SH-SY5Y (cell line): Measurements from ENCODE around the gene GNAI3.

Source experiments
- GATA2 ChIP-seq: IDR thresholded peaks from 2 replicates; pipeline ENCODE4 v1.6.1; 2011; ENCODE audit warnings: mild to moderate bottlenecking, low read depth, low read length
- GATA3 ChIP-seq: IDR thresholded peaks from 2 replicates; pipeline ENCODE4 v1.6.1; 2011; ENCODE audit warnings: low read depth, mild to moderate bottlenecking, low read length, moderate library complexity

GRCh38 chr1:109499661-109500536 lies 48.5 kb upstream of the GNAI3 start:
- TF ChIP-seq GATA2 (no peak), GATA3 (no peak)
